ENCODE data around the gene SPC24.

DNA sequence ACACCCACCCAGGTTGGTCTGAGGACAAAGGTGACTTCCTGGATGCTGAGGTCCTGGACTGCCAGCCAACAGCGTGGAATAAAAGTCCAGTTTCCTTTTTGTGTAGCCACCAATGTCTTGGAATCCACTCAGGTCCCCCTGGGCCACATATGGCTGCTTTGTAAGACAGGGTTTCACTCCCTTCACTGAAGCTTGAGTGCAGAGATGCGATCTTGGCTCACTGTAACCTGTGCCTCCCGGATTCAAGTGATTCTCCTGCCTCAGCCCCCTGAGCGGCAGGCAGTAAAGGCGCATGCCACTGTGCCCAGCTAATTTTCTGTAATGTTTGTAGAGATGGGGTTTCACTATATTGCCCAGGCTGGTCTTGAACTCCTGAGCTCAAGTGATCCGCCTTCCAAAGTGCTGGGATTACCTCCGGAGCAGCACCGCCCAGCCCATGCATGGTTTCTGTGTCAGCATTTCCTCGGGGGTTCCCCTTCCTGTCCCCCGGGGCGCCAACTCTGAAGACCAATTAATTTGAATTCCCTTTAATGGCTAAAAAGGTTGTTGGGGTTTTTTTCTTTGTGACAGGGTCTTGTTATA, 24.2 kb upstream of the SPC24 start:
- no peak for TF ChIP-seq POLR2A (IDR thresholded peaks at IDR 0.05)
- TF ChIP-seq, protein P1, sequence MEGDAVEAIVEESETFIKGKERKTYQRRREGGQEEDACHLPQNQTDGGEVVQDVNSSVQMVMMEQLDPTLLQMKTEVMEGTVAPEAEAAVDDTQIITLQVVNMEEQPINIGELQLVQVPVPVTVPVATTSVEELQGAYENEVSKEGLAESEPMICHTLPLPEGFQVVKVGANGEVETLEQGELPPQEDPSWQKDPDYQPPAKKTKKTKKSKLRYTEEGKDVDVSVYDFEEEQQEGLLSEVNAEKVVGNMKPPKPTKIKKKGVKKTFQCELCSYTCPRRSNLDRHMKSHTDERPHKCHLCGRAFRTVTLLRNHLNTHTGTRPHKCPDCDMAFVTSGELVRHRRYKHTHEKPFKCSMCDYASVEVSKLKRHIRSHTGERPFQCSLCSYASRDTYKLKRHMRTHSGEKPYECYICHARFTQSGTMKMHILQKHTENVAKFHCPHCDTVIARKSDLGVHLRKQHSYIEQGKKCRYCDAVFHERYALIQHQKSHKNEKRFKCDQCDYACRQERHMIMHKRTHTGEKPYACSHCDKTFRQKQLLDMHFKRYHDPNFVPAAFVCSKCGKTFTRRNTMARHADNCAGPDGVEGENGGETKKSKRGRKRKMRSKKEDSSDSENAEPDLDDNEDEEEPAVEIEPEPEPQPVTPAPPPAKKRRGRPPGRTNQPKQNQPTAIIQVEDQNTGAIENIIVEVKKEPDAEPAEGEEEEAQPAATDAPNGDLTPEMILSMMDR (IDR thresholded peaks at IDR 0.05): no peak
- TF ChIP-seq POLR2AphosphoS5 (IDR thresholded peaks at IDR 0.05): no peak

All from breast epithelium (tissue), 3 donors.